Effector memory CD8-positive, alpha-beta T cell (primary cell): ENCODE measurements around the gene CCDC167.

Experiments used
- ATAC-seq: fragments of 150-1000 bp; cut with Tn5 transposase; replicated peaks from 2 replicates; pipeline ENCODE4 v1.10.0; 2021; ENCODE audit warnings: mild to moderate bottlenecking, moderate library complexity
- DNase-seq, 3 experiments: peaks; one replicate each; pipeline ENCODE4 v3.0.0; 2021
- H3K27ac Mint-ChIP-seq, 2 donors: one replicate each; pipeline ENCODE4 v1.8.0; 2022; ENCODE audit warnings: mild to moderate bottlenecking in 2 of 2, mixed read lengths in 2 of 2, moderate library complexity in 2 of 2
- H3K27me3 Mint-ChIP-seq, 2 donors: one replicate each; pipeline ENCODE4 v1.8.0; 2022; ENCODE audit warnings: mixed read lengths in 2 of 2
- H3K36me3 Mint-ChIP-seq: one replicate; pipeline ENCODE4 v1.8.0; 2022; ENCODE audit warnings: mild to moderate bottlenecking, moderate library complexity, mixed read lengths; ENCODE audit not compliant: insufficient read depth
- H3K4me1 Mint-ChIP-seq, 2 donors: one replicate each; pipeline ENCODE4 v1.8.0; 2022; ENCODE audit warnings: low read depth in 2 of 2, mixed read lengths in 2 of 2
- H3K4me3 Mint-ChIP-seq, 2 donors: one replicate each; pipeline ENCODE4 v1.8.0; 2022; ENCODE audit warnings: mild to moderate bottlenecking in 2 of 2, mixed read lengths in 2 of 2, moderate library complexity in 2 of 2
- H3K9me3 Mint-ChIP-seq, 2 donors: one replicate each; pipeline ENCODE4 v1.8.0; 2022; ENCODE audit warnings: mixed read lengths in 2 of 2

Gene CCDC167

GRCh38 chr6:37478827-37479226 is 20.9 kb downstream of the CCDC167 start:
- no peaks in the 10 kb centered on the region for H3K9me3 Mint-ChIP-seq
- no peak for DNase-seq
- peaks cover 41% of the 10 kb centered on the region for H3K36me3 Mint-ChIP-seq
- H3K27ac Mint-ChIP-seq, result peak overlapping the region in 1 of 2 donors; percentile 49
- no peak overlapping the region for H3K4me3 Mint-ChIP-seq
- no peaks in the 10 kb centered on the region for H3K27me3 Mint-ChIP-seq
- no peak for ATAC-seq
- peaks cover 4 to 8% of the 10 kb centered on the region in 2 donors for H3K4me1 Mint-ChIP-seq

GRCh38 chr6:37477656-37478435 is 21.8 kb downstream of the CCDC167 start:
- Mint-ChIP-seq H3K4me3 (no peak overlapping the region), H3K27ac (peak overlapping the region in 1 of 2 donors; percentile 52)
- ATAC-seq, result no peak

GRCh38 chr6:37477191-37477590 is 22.5 kb downstream of the CCDC167 start:
- peak overlapping the region in 1 of 2 donors; percentile 52 for H3K27ac Mint-ChIP-seq
- H3K27me3 Mint-ChIP-seq, result no peaks in the 10 kb centered on the region
- peaks cover 0 to 2% of the 10 kb centered on the region in 2 donors for H3K4me1 Mint-ChIP-seq
- ATAC-seq (no peak), DNase-seq (no peak)
- peaks cover 41% of the 10 kb centered on the region for H3K36me3 Mint-ChIP-seq
- H3K4me3 Mint-ChIP-seq, result no peak overlapping the region
- H3K9me3 Mint-ChIP-seq, result no peaks in the 10 kb centered on the region

More at GRCh38 chr6:37477656-37478435, 21.8 kb downstream of the CCDC167 start:
- no peaks in the 10 kb centered on the region for H3K27me3 Mint-ChIP-seq
- H3K36me3 Mint-ChIP-seq, result peaks cover 37% of the 10 kb centered on the region
- DNase-seq, result no peak
- peaks cover 3 to 8% of the 10 kb centered on the region in 2 donors for H3K4me1 Mint-ChIP-seq
- H3K9me3 Mint-ChIP-seq, result no peaks in the 10 kb centered on the region

- Mint-ChIP-seq H3K9me3 (no peaks in the 10 kb centered on the region), H3K27me3 (no peaks in the 10 kb centered on the region), H3K27ac (peak overlapping the region; percentile 9 to 10), H3K36me3 (peaks cover 40% of the 10 kb centered on the region), H3K4me1 (no peaks in the 10 kb centered on the region), H3K4me3 (no peak overlapping the region)
- no peak for ATAC-seq
- DNase-seq, result no peak
Measured at GRCh38 chr6:37474316-37474715, 25.4 kb downstream of the CCDC167 start.

GRCh38 chr6:37473364-37474095 is 26.2 kb downstream of the CCDC167 start:
- DNase-seq (no peak), ATAC-seq (no peak)
- Mint-ChIP-seq H3K27ac (peak overlapping the region; percentile 9 to 15), H3K9me3 (no peaks in the 10 kb centered on the region), H3K27me3 (no peaks in the 10 kb centered on the region), H3K36me3 (peaks cover 46% of the 10 kb centered on the region), H3K4me1 (no peaks in the 10 kb centered on the region), H3K4me3 (no peak overlapping the region)

GRCh38 chr6:37467718-37468117 is 32.0 kb downstream of the CCDC167 start:
- Mint-ChIP-seq H3K27ac (no peak overlapping the region), H3K36me3 (peaks cover 55% of the 10 kb centered on the region), H3K4me1 (no peaks in the 10 kb centered on the region)

GRCh38 chr6:37463110-37463509 is 36.6 kb downstream of the CCDC167 start:
- H3K4me1 Mint-ChIP-seq, result peaks cover 0 to 2% of the 10 kb centered on the region in 2 donors
- no peak overlapping the region for H3K27ac Mint-ChIP-seq
- ATAC-seq (no peak), DNase-seq (no peak)
- peaks cover 0 to 3% of the 10 kb centered on the region in 2 donors for H3K9me3 Mint-ChIP-seq
- H3K4me3 Mint-ChIP-seq, result no peak overlapping the region
- H3K36me3 Mint-ChIP-seq, result peaks cover 53% of the 10 kb centered on the region
- no peaks in the 10 kb centered on the region for H3K27me3 Mint-ChIP-seq

More at GRCh38 chr6:37467718-37468117, 32.0 kb downstream of the CCDC167 start:
- no peak for DNase-seq
- no peaks in the 10 kb centered on the region for H3K27me3 Mint-ChIP-seq
- ATAC-seq, result no peak
- no peak overlapping the region for H3K4me3 Mint-ChIP-seq
- H3K9me3 Mint-ChIP-seq, result peaks cover 0 to 3% of the 10 kb centered on the region in 2 donors

DNA sequence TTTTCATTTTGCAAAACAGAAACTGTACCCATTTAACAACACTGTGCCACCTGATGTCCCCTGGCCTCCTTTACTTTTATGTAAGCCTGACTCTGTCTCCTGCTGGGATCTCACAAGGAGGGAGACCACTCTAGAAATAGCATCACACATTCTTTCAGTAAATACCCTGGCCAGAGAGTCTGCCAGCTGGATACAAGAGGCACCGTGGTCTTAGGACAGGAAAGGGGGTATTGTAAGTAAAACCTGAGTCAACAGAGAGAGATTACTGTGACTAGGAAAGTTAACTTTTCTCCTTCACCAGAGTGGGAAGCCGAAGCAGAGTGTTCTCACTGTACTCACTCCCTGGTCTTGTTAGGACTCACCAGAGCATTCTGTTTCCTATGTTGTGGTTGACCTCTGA is 38.9 kb downstream of the CCDC167 start:
- Mint-ChIP-seq H3K27ac (no peak overlapping the region), H3K9me3 (no peaks in the 10 kb centered on the region), H3K27me3 (no peaks in the 10 kb centered on the region), H3K4me3 (no peak overlapping the region), H3K4me1 (peaks cover 2 to 3% of the 10 kb centered on the region in 2 donors), H3K36me3 (peaks cover 65% of the 10 kb centered on the region)
- no peak for ATAC-seq
- no peak for DNase-seq

- H3K36me3 Mint-ChIP-seq, result peaks cover 67% of the 10 kb centered on the region
- peaks cover 2 to 3% of the 10 kb centered on the region in 2 donors for H3K4me1 Mint-ChIP-seq
- H3K9me3 Mint-ChIP-seq, result no peaks in the 10 kb centered on the region
- ATAC-seq (no peak), DNase-seq (no peak)
- H3K27ac Mint-ChIP-seq, result peak overlapping the region in 1 of 2 donors; percentile 71
- no peak overlapping the region for H3K4me3 Mint-ChIP-seq
- H3K27me3 Mint-ChIP-seq, result no peaks in the 10 kb centered on the region
Measured at GRCh38 chr6:37459981-37460800, 39.5 kb downstream of the CCDC167 start.

- Mint-ChIP-seq H3K4me1 (peaks cover 6 to 8% of the 10 kb centered on the region in 2 donors), H3K36me3 (peaks cover 63% of the 10 kb centered on the region), H3K9me3 (no peaks in the 10 kb centered on the region), H3K27me3 (no peaks in the 10 kb centered on the region), H3K4me3 (no peak overlapping the region), H3K27ac (peak overlapping the region; percentile 17 to 69)
- DNase-seq (no peak), ATAC-seq (no peak)
Measured at GRCh38 chr6:37456816-37457560, 42.7 kb downstream of the CCDC167 start.

GRCh38 chr6:37456126-37456525 is 43.6 kb downstream of the CCDC167 start:
- H3K27me3 Mint-ChIP-seq, result no peaks in the 10 kb centered on the region
- DNase-seq, result no peak
- peaks cover 6 to 14% of the 10 kb centered on the region in 2 donors for H3K4me1 Mint-ChIP-seq
- peaks cover 68% of the 10 kb centered on the region for H3K36me3 Mint-ChIP-seq
- no peaks in the 10 kb centered on the region for H3K9me3 Mint-ChIP-seq
- H3K4me3 Mint-ChIP-seq, result no peak overlapping the region
- ATAC-seq, result no peak
- H3K27ac Mint-ChIP-seq, result peak overlapping the region in 1 of 2 donors; percentile 69

GRCh38 chr6:37454420-37455140 is 45.1 kb downstream of the CCDC167 start:
- no peak for ATAC-seq
- Mint-ChIP-seq H3K4me3 (no peak overlapping the region), H3K4me1 (peaks cover 6 to 14% of the 10 kb centered on the region in 2 donors), H3K9me3 (no peaks in the 10 kb centered on the region), H3K27me3 (no peaks in the 10 kb centered on the region), H3K36me3 (peaks cover 70% of the 10 kb centered on the region), H3K27ac (peak overlapping the region; percentile 8 to 88)
- DNase-seq, result no peak
